ENCODE results near the gene ITPKC. TPM values are rescaled to one million over a fixed set of nuclear protein-coding genes. Genes with fewer than 3 reads are reported as not detected.
A peak's percentile ranks its signal among the peaks of the same experiment; 100 is the strongest.

ITPKC gene
- total RNA-seq, 4 donors from 2014 or later: 14.7 to 56.1 (median 33.8) TPM

GRCh38 chr19:40774916-40775631, 58.2 kb downstream of the ITPKC start, which contains the start of gene MIA:
Gene MIA (plus strand): TSS chr19:40775521. CDS start chr19:40775543, 22 bp downstream.
- intact Hi-C loops (cut with DNase I; ENCODE audit: low total_unique reads) (no loop called here), in situ Hi-C loops (cut with MboI; ENCODE audit: low pct_ligation_motif_present in 1 of 4, low pct_unique_long_range_greater_than_20kb in 1 of 4, low sequenced_read_pairs in 3 of 4) (no loop called here)
- 77% methylated on average over 9 of the region's 9 CpGs; no CpG with 5 or more reads in 1 of the 2 donors for WGBS, 2 donors (ENCODE audit: low coverage in 1 of 2)
- TF ChIP-seq CTCF (IDR thresholded peaks at IDR 0.05) (no peak), POLR2A (IDR thresholded peaks at IDR 0.05) (no peak), EP300 (IDR thresholded peaks at IDR 0.05; ENCODE audit: low read depth) (no peak), POLR2AphosphoS5 (IDR thresholded peaks at IDR 0.05) (no peak)
- H3K27ac ChIP-seq: no peak within 1 kb of the TSS
- H3K36me3 ChIP-seq: no peaks in the 10 kb centered on the region
- no peaks in the 10 kb centered on the region for H3K27me3 ChIP-seq
- no peaks in the 10 kb centered on the region for H3K9me3 ChIP-seq
- H3K4me1 ChIP-seq: peaks cover 13 to 22% (median 15%) of the 10 kb centered on the region in 4 donors
- no peak for DNase-seq
- no peak within 1 kb of the TSS for H3K4me3 ChIP-seq

GRCh38 chr19:40775632-40776022, 58.7 kb downstream of the ITPKC start:
- 94 to 96% methylated on average over 5 to 10 of the region's 10 CpGs for WGBS, 2 donors (ENCODE audit: low coverage in 1 of 2)
- DNase-seq: no peak
- intact Hi-C loops (cut with DNase I; ENCODE audit: low total_unique reads): no loop called here
- TF ChIP-seq POLR2AphosphoS5 (IDR thresholded peaks at IDR 0.05): no peak
- no peak for TF ChIP-seq CTCF (IDR thresholded peaks at IDR 0.05)
- no peak for TF ChIP-seq EP300 (IDR thresholded peaks at IDR 0.05; ENCODE audit: low read depth)
- TF ChIP-seq POLR2A (IDR thresholded peaks at IDR 0.05): no peak
- Histone ChIP-seq H3K27ac (no peak overlapping the region), H3K4me3 (no peak overlapping the region), H3K27me3 (no peaks in the 10 kb centered on the region), H3K9me3 (no peaks in the 10 kb centered on the region), H3K36me3 (no peaks in the 10 kb centered on the region), H3K4me1 (peaks cover 13 to 22% (median 15%) of the 10 kb centered on the region in 4 donors)
- in situ Hi-C loops (cut with MboI; ENCODE audit: low pct_ligation_motif_present in 1 of 4, low pct_unique_long_range_greater_than_20kb in 1 of 4, low sequenced_read_pairs in 3 of 4): no loop called here

GRCh38 chr19:40776364-40776763, 59.5 kb downstream of the ITPKC start:
- DNase-seq: no peak
- TF ChIP-seq POLR2AphosphoS5 (IDR thresholded peaks at IDR 0.05) (no peak), CTCF (IDR thresholded peaks at IDR 0.05) (no peak), EP300 (IDR thresholded peaks at IDR 0.05; ENCODE audit: low read depth) (no peak), POLR2A (IDR thresholded peaks at IDR 0.05) (no peak)
- no peak overlapping the region for H3K4me3 ChIP-seq
- in situ Hi-C loops (cut with MboI; ENCODE audit: low pct_ligation_motif_present in 1 of 4, low pct_unique_long_range_greater_than_20kb in 1 of 4, low sequenced_read_pairs in 3 of 4) (no loop called here), intact Hi-C loops (cut with DNase I; ENCODE audit: low total_unique reads) (no loop called here)
- H3K9me3 ChIP-seq: no peaks in the 10 kb centered on the region
- 78 to 80% methylated on average over 7 of the region's 7 CpGs for WGBS, 2 donors (ENCODE audit: low coverage in 1 of 2)
- no peaks in the 10 kb centered on the region for H3K27me3 ChIP-seq
- no peaks in the 10 kb centered on the region for H3K36me3 ChIP-seq
- H3K27ac ChIP-seq: peak overlapping the region; percentile 97 to 99 (median 98)
- H3K4me1 ChIP-seq: peaks cover 13 to 22% (median 15%) of the 10 kb centered on the region in 4 donors

DNA sequence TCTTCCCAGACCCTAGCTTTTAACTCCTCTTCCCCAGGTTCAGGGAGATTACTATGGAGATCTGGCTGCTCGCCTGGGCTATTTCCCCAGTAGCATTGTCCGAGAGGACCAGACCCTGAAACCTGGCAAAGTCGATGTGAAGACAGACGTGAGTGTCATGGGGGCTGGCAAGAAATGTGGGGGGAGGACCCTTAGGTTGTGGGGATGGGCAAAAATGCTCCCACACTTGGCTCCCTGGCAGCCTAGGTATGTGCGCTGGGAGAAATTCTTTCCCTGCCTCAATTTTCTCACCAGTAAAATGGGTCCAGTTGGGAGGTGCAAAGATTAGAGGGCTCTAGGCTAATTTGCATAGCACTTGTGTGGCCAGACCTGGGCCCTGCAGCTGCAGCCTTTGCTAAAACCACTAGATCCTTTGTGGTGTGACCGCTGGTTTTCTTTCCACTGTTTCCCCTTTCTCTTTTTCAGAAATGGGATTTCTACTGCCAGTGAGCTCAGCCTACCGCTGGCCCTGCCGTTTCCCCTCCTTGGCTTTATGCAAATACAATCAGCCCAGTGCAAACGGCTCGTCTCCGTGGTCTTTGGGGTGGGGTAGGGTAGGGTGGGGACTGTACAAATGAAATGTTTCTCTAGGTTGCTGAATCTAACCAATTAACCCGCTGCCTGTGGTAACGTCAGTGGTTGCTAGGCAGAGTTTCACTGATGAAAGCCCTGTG, 60.2 kb downstream of the ITPKC start:
- no peaks in the 10 kb centered on the region for H3K9me3 ChIP-seq
- peaks cover 13 to 22% (median 15%) of the 10 kb centered on the region in 4 donors for H3K4me1 ChIP-seq
- no peaks in the 10 kb centered on the region for H3K27me3 ChIP-seq
- H3K36me3 ChIP-seq: no peaks in the 10 kb centered on the region
- TF ChIP-seq CTCF (IDR thresholded peaks at IDR 0.05) (no peak), POLR2A (IDR thresholded peaks at IDR 0.05) (no peak), POLR2AphosphoS5 (IDR thresholded peaks at IDR 0.05) (no peak), EP300 (IDR thresholded peaks at IDR 0.05; ENCODE audit: low read depth) (no peak)
- intact Hi-C loops (cut with DNase I; ENCODE audit: low total_unique reads): no loop called here
- DNase-seq: peak; percentile 95
- 0 to 14% methylated on average over 6 to 13 of the region's 13 CpGs for WGBS, 2 donors (ENCODE audit: low coverage in 1 of 2)
- peak overlapping the region in 3 of 4 donors; percentile 73 to 88 (median 76) for H3K4me3 ChIP-seq
- in situ Hi-C loops (cut with MboI; ENCODE audit: low pct_ligation_motif_present in 1 of 4, low pct_unique_long_range_greater_than_20kb in 1 of 4, low sequenced_read_pairs in 3 of 4): no loop called here
- H3K27ac ChIP-seq: peak overlapping the region; percentile 97 to 99 (median 98)
